Ishikawa (cell line): ENCODE data around the gene NOTO.
A peak's percentile ranks its signal among the peaks of the same experiment; 100 is the strongest.

Source experiments
- CEBPB ChIP-seq: IDR thresholded peaks from 2 replicates; pipeline ENCODE4 v1.6.1; 2012
- CREB1 ChIP-seq: IDR thresholded peaks from 2 replicates; pipeline ENCODE4 v1.6.1; 2012; ENCODE audit warnings: low read depth
- EGR1 ChIP-seq: IDR thresholded peaks from 2 replicates; pipeline ENCODE4 v1.6.1; 2012
- EP300 ChIP-seq: IDR thresholded peaks from 2 replicates; pipeline ENCODE4 v1.6.1; 2012; ENCODE audit warnings: borderline replicate concordance
- FOXM1 ChIP-seq: IDR thresholded peaks from 2 replicates; pipeline ENCODE4 v1.6.1; 2012; ENCODE audit warnings: low read depth, borderline replicate concordance
- MAX ChIP-seq: IDR thresholded peaks from 2 replicates; pipeline ENCODE4 v1.6.1; 2012
- RAD21 ChIP-seq: IDR thresholded peaks from 2 replicates; pipeline ENCODE4 v1.6.1; 2012; ENCODE audit warnings: low read depth
- TAF1 ChIP-seq: IDR thresholded peaks from 2 replicates; pipeline ENCODE4 v1.6.1; 2012; ENCODE audit warnings: low read depth, mild to moderate bottlenecking
- TCF12 ChIP-seq: IDR thresholded peaks from 2 replicates; pipeline ENCODE4 v1.6.1; 2012; ENCODE audit warnings: low read depth
- TEAD4 ChIP-seq: IDR thresholded peaks from 2 replicates; pipeline ENCODE4 v1.6.1; 2012
- USF1 ChIP-seq: IDR thresholded peaks from 2 replicates; pipeline ENCODE4 v1.6.1; 2012
- YY1 ChIP-seq: IDR thresholded peaks from 2 replicates; pipeline ENCODE4 v1.6.1; 2012; ENCODE audit warnings: low read depth
- ZBTB7A ChIP-seq: IDR thresholded peaks from 2 replicates; pipeline ENCODE4 v1.6.1; 2012; ENCODE audit warnings: low read depth
- TF ChIP-seq, protein P1 (sequence below): IDR thresholded peaks from 2 replicates; pipeline ENCODE4 v1.6.1; 2012; ENCODE audit warnings: low read depth, mild to moderate bottlenecking

The NOTO gene

GRCh38 chr2:73259276-73259675 lies 56.9 kb downstream of the NOTO start:
- TF ChIP-seq RAD21 (no peak), USF1 (no peak), EP300 (no peak), YY1 (no peak), TCF12 (no peak), EGR1 (no peak), CREB1 (no peak), MAX (no peak), TEAD4 (no peak), FOXM1 (no peak), CEBPB (no peak), TAF1 (no peak), ZBTB7A (no peak)
- TF ChIP-seq, protein P1, sequence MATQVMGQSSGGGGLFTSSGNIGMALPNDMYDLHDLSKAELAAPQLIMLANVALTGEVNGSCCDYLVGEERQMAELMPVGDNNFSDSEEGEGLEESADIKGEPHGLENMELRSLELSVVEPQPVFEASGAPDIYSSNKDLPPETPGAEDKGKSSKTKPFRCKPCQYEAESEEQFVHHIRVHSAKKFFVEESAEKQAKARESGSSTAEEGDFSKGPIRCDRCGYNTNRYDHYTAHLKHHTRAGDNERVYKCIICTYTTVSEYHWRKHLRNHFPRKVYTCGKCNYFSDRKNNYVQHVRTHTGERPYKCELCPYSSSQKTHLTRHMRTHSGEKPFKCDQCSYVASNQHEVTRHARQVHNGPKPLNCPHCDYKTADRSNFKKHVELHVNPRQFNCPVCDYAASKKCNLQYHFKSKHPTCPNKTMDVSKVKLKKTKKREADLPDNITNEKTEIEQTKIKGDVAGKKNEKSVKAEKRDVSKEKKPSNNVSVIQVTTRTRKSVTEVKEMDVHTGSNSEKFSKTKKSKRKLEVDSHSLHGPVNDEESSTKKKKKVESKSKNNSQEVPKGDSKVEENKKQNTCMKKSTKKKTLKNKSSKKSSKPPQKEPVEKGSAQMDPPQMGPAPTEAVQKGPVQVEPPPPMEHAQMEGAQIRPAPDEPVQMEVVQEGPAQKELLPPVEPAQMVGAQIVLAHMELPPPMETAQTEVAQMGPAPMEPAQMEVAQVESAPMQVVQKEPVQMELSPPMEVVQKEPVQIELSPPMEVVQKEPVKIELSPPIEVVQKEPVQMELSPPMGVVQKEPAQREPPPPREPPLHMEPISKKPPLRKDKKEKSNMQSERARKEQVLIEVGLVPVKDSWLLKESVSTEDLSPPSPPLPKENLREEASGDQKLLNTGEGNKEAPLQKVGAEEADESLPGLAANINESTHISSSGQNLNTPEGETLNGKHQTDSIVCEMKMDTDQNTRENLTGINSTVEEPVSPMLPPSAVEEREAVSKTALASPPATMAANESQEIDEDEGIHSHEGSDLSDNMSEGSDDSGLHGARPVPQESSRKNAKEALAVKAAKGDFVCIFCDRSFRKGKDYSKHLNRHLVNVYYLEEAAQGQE: no peak

DNA sequence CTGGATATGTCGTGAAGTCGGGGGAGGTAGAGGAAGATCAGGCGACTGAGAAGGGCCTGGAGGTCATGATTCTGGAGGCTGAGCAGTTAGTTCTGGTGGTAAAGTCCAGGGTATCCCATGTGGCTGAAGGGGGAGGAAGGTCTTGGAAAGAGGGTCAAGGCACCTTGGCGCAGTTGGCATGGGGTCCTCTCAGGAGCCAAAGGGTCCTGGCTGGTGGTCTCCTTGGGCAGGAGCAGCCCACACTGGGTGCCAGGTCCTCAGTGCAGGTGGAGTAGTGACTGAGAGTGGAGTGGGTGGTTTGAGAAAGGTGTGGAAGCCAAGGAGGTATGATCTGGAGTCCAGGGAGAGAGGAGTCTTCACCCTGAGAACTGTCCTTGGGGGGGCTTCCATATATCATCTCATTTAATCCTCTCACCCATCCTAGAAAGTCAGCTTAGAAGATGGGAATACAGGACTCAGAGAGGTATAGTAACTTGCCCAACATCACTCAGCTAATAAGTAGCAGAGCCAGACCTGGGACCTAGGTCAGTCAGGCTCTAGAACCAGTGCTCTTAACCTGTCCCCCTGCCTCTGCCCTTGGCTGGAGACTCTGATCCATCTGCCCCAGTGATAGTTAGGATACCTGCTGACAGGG lies 57.4 kb downstream of the NOTO start:
- TF ChIP-seq TCF12: no peak
- TF ChIP-seq CREB1: no peak
- no peak for TF ChIP-seq MAX
- no peak for TF ChIP-seq EGR1

DNA sequence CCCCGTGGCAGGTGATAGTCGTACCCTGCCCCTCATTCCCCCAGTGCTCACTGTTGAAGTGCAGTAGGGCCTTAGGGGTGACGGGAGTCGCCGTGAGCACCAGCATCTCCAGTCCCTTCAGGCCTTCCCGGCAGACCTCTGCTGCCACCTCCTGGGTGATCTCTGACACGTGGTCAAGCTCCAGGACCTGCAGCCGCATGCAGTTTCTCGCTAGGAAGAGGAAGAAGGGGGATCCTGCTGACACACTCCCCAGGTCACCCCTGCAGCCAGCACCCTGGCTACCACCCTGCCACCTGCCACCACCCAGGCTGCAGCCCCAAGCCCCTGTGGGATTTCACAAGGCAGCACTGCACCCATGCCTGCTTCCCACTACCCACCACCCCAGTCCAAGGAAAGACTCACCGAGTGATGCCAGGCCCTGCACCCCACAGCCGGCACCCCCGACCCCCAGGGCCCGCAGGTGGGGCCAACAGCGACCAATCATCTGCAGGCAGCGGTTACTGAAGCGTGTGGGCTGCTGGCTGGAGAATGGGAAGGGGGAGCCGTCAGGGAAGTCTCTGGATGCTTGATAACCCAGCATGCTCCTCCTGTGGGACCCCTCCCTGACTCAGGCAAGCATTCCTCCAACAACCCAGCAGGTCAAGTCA lies 58.1 kb downstream of the NOTO start:
- peak; percentile 46 for TF ChIP-seq USF1
- no peak for TF ChIP-seq EP300
- no peak for TF ChIP-seq YY1
- TF ChIP-seq MAX: 0 out of 2 replicates have a peak, but pooled peaks have one; percentile 33
- TF ChIP-seq TEAD4: no peak
- TF ChIP-seq RAD21: peak; percentile 58; the same call in 1 of the 2 replicates
- TF ChIP-seq TAF1: no peak
